OCI-LY7 (cell line): Measurements from ENCODE around the gene SNPH.

Experiments
- CTCF ChIP-seq: fragments of 200-600 bp; sonication (generic); conservative IDR thresholded peaks from 2 replicates; pipeline ENCODE4 v1.5.1; 2014; ENCODE audit warnings: mild to moderate bottlenecking, antibody characterized with exemption, low read length, moderate library complexity, mixed read lengths
- EZH2phosphoT487 ChIP-seq: fragments of 200-600 bp; sonication (generic); IDR thresholded peaks from 2 replicates; pipeline ENCODE4 v1.6.1; 2018; ENCODE audit warnings: low read depth, borderline replicate concordance, mild to moderate bottlenecking, mixed run types, antibody characterized with exemption, low read length, moderate library complexity, mixed read lengths

- TF ChIP-seq CTCF, result no peak
- TF ChIP-seq EZH2phosphoT487, result no peak
Measured at GRCh38 chr20:1274485-1275311, 8.6 kb downstream of the SNPH start.
